ENCODE measurements around the gene ADH6.

ADH6 gene

GRCh38 chr4:99179178-99179577 lies 39.9 kb downstream of the ADH6 start:
- Histone ChIP-seq H3K4me3 (no peak overlapping the region), H3K27me3 (no peaks in the 10 kb centered on the region), H3K27ac (no peak overlapping the region), H3K4me1 (peaks cover 0 to 11% (median 0%) of the 10 kb centered on the region in 4 donors), H3K9me3 (peaks cover 0 to 21% (median 10%) of the 10 kb centered on the region in 3 donors), H3K36me3 (peaks cover 12 to 25% (median 19%) of the 10 kb centered on the region in 3 donors)
- intact Hi-C loops (cut with DNase I; ENCODE audit: low total_unique reads), result loop anchor here (2.0 kb wide), 1 partner anchor 16 kb away; no protein-coding TSS in a partner anchor
- TF ChIP-seq, protein P1, sequence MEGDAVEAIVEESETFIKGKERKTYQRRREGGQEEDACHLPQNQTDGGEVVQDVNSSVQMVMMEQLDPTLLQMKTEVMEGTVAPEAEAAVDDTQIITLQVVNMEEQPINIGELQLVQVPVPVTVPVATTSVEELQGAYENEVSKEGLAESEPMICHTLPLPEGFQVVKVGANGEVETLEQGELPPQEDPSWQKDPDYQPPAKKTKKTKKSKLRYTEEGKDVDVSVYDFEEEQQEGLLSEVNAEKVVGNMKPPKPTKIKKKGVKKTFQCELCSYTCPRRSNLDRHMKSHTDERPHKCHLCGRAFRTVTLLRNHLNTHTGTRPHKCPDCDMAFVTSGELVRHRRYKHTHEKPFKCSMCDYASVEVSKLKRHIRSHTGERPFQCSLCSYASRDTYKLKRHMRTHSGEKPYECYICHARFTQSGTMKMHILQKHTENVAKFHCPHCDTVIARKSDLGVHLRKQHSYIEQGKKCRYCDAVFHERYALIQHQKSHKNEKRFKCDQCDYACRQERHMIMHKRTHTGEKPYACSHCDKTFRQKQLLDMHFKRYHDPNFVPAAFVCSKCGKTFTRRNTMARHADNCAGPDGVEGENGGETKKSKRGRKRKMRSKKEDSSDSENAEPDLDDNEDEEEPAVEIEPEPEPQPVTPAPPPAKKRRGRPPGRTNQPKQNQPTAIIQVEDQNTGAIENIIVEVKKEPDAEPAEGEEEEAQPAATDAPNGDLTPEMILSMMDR (IDR thresholded peaks at IDR 0.05), result no peak
- no peak for DNase-seq

DNA sequence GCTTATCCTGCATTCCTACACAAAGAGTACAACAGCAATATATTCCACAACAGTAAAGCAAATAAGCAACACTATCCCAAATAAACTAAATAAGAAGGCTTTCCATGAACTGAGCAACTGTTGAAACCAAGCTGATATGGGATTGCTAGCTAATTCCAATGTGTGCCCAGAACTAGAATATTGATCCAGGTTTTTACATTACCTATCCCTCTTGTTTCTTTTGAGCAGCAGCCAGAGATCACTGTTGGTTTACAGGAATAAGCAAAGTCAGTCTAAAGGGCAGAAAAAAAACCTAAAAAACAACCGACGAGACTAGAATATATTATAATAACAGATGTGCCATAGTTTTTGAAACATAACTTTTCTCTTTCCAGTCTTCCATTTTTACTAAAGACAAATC lies 52.5 kb downstream of the ADH6 start:
- DNase-seq, result no peak
- intact Hi-C loops (cut with DNase I; ENCODE audit: low total_unique reads), result no loop called here
- TF ChIP-seq, protein P1 (IDR thresholded peaks at IDR 0.05), result no peak
- no peaks in the 10 kb centered on the region for H3K4me1 ChIP-seq
- no peaks in the 10 kb centered on the region for H3K36me3 ChIP-seq
- H3K4me3 ChIP-seq, result no peak overlapping the region
- no peak overlapping the region for H3K27ac ChIP-seq
- no peaks in the 10 kb centered on the region for H3K27me3 ChIP-seq
- no peaks in the 10 kb centered on the region for H3K9me3 ChIP-seq

GRCh38 chr4:99165978-99166377 lies 53.1 kb downstream of the ADH6 start:
- intact Hi-C loops (cut with DNase I; ENCODE audit: low total_unique reads), result no loop called here
- H3K4me3 ChIP-seq, result no peak overlapping the region
- no peaks in the 10 kb centered on the region for H3K27me3 ChIP-seq
- H3K27ac ChIP-seq, result no peak overlapping the region
- no peaks in the 10 kb centered on the region for H3K9me3 ChIP-seq
- no peak for DNase-seq
- H3K4me1 ChIP-seq, result no peaks in the 10 kb centered on the region
- H3K36me3 ChIP-seq, result no peaks in the 10 kb centered on the region
- TF ChIP-seq, protein P1 (IDR thresholded peaks at IDR 0.05), result no peak

GRCh38 chr4:99161373-99162099 lies 57.5 kb downstream of the ADH6 start:
- TF ChIP-seq, protein P1 (IDR thresholded peaks at IDR 0.05), result no peak
- Histone ChIP-seq H3K4me3 (no peak overlapping the region), H3K9me3 (no peaks in the 10 kb centered on the region), H3K36me3 (no peaks in the 10 kb centered on the region), H3K27ac (no peak overlapping the region), H3K4me1 (no peaks in the 10 kb centered on the region), H3K27me3 (no peaks in the 10 kb centered on the region)
- intact Hi-C loops (cut with DNase I; ENCODE audit: low total_unique reads), result loop anchor here (2.0 kb wide), 1 partner anchor 17 kb away; no protein-coding TSS in a partner anchor
- DNase-seq, result no peak

DNA sequence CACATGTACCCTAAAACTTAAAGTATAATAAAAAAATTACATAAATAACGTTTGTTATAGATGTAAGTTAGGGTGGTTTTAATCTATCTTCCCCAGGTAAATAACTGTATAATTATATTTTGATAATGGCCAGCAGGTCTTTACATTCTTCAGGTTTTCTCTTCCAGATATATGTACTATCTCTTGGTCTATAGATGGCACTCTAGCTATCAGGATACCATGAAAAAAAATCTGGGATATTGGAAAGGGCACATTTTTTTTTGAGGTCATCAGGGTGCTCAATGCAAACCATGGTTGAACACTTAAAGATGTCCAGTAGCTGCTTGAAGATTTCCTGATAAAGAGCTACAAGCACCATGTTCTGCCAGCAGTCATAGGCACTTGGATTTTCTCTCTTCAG lies 59.3 kb downstream of the ADH6 start:
- TF ChIP-seq, protein P1 (IDR thresholded peaks at IDR 0.05), result no peak
- Histone ChIP-seq H3K27ac (no peak overlapping the region), H3K36me3 (no peaks in the 10 kb centered on the region), H3K27me3 (no peaks in the 10 kb centered on the region), H3K4me1 (no peaks in the 10 kb centered on the region), H3K9me3 (no peaks in the 10 kb centered on the region), H3K4me3 (no peak overlapping the region)
- intact Hi-C loops (cut with DNase I; ENCODE audit: low total_unique reads), result no loop called here
- DNase-seq, result no peak

All from tibial artery (tissue), 4 donors.